ENCODE data around the gene FRMPD2.

FRMPD2 gene

GRCh38 chr10:48274636-48275035 lies at the start of gene FRMPD2:
Gene FRMPD2 (minus strand): TSS chr10:48274696. CDS start chr10:48274567, 129 bp downstream.
- DNase-seq (ENCODE audit: low spot score): no peak

- DNase-seq (ENCODE audit: low spot score): no peak
These were observed 47.5 kb upstream of the FRMPD2 start for GRCh38 chr10:48322017-48322416.

GRCh38 chr10:48317321-48317990 lies 43.0 kb upstream of the FRMPD2 start:
- no peak for DNase-seq (ENCODE audit: low spot score)

GRCh38 chr10:48316236-48316635 lies 41.7 kb upstream of the FRMPD2 start:
- DNase-seq (ENCODE audit: low spot score): no peak

- DNase-seq (ENCODE audit: low spot score): no peak
These were observed 39.6 kb upstream of the FRMPD2 start for GRCh38 chr10:48314107-48314506.

- peak; percentile 87 for DNase-seq (ENCODE audit: low spot score)
These were observed 35.3 kb upstream of the FRMPD2 start for GRCh38 chr10:48309711-48310226.

- DNase-seq (ENCODE audit: low spot score): no peak
These were observed 33.2 kb upstream of the FRMPD2 start for GRCh38 chr10:48307711-48308018.

GRCh38 chr10:48306870-48307710 lies 32.6 kb upstream of the FRMPD2 start:
- peak; percentile 39 for DNase-seq (ENCODE audit: low spot score)

GRCh38 chr10:48306265-48306869 lies 31.9 kb upstream of the FRMPD2 start, which contains the start of gene MAPK8:
Gene MAPK8 (plus strand): TSS chr10:48306677. CDS start chr10:48401661, 94,984 bp downstream.
- peak; percentile 92 for DNase-seq (ENCODE audit: low spot score)

GRCh38 chr10:48305905-48306264 lies 31.4 kb upstream of the FRMPD2 start:
- no peak for DNase-seq (ENCODE audit: low spot score)

GRCh38 chr10:48302515-48303476 lies 28.3 kb upstream of the FRMPD2 start:
- no peak for DNase-seq (ENCODE audit: low spot score)

GRCh38 chr10:48300556-48300955 lies 26.1 kb upstream of the FRMPD2 start:
- DNase-seq (ENCODE audit: low spot score): no peak

GRCh38 chr10:48299692-48300091 lies 25.2 kb upstream of the FRMPD2 start:
- DNase-seq (ENCODE audit: low spot score): no peak

GRCh38 chr10:48299066-48299465 lies 24.6 kb upstream of the FRMPD2 start:
- DNase-seq (ENCODE audit: low spot score): no peak

- DNase-seq (ENCODE audit: low spot score): no peak
These were observed 22.1 kb upstream of the FRMPD2 start for GRCh38 chr10:48296576-48297098.

GRCh38 chr10:48294431-48294830 lies 19.9 kb upstream of the FRMPD2 start:
- DNase-seq (ENCODE audit: low spot score): no peak

GRCh38 chr10:48292616-48293015 lies 18.1 kb upstream of the FRMPD2 start:
- DNase-seq (ENCODE audit: low spot score): no peak

- peak; percentile 14 for DNase-seq (ENCODE audit: low spot score)
These were observed 16.7 kb upstream of the FRMPD2 start for GRCh38 chr10:48291190-48291589.

GRCh38 chr10:48290286-48290685 lies 15.8 kb upstream of the FRMPD2 start:
- DNase-seq (ENCODE audit: low spot score): no peak

- DNase-seq (ENCODE audit: low spot score): peak; percentile 36
These were observed 15.2 kb upstream of the FRMPD2 start for GRCh38 chr10:48289501-48290238.

GRCh38 chr10:48288661-48289060 lies 14.2 kb upstream of the FRMPD2 start:
- DNase-seq (ENCODE audit: low spot score): no peak

All from SW480 (cell line).